GM19324 (cell line): ENCODE data around the gene SYNE3.

ENCODE experiments used
- ATAC-seq: cut with Tn5 transposase; IDR thresholded peaks from one replicate; pipeline ENCODE4 v1.9.1; 2021; ENCODE audit warnings: mild to moderate bottlenecking, moderate library complexity; ENCODE audit not compliant: unreplicated experiment, low FRiP score

SYNE3 gene

DNA sequence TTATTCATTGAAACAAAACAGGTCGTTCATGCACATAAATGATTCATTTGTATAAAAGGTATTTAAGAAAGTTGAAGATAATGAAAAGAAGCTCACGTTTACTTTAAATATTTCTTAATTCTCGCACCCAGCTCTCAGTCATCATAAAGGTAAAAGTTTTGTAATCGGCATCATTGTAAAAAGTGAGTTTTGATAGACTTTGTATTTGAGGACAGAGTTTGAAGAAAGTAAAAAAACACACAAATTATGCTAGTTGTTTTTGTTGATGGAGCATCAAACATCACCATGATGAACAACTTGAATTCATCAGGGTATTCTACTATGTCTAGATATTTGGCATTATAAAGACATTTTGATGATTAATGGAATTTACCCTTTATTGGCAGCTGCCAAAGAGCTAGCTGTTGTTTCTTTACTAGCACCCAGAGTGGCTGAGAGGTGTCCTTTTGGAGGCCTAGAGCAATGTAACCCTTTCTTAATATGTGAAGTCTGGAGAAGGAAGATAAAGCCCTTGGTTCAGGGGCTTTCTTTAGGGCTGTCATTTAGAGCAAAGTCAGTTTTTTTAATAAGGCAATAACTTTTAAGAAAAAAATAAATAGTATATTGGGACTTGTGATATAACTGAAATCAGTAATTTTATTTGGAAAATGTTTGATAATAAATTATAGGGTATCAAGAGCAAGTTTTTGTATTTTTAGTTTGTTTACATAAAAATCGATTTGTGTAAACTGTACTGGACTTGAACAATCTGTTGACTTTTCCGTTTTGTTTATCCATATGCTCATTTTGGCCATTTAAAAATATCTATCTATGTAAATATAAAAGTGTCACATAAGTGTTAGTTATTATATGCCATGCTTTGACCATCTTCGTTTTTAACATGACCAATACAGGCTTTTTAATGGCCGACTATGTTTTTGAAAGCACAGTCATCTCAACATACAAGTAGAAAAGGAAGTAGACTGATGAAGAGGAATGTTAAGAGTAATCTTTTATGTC, 25.8 kb upstream of the SYNE3 start:
- no peak for ATAC-seq

DNA sequence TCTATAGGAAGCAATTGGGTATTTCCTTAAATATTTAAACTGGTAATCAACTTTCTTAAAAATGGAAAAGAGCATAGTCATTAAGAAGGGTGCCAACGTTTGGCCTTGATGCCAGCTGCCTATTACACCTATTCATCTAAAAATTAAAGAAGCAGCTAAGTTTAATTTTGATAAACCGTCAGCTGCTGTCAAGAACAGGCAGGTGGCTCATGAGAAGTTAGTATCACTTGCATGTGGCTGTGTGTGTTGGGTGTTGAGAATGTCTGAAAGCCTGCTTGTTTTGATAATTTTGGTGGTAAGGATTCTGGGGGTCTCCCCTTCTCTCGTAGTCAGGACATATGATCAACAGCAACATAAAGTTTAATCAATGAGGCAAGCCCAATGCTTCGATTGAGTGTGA, 24.9 kb upstream of the SYNE3 start:
- no peak for ATAC-seq

DNA sequence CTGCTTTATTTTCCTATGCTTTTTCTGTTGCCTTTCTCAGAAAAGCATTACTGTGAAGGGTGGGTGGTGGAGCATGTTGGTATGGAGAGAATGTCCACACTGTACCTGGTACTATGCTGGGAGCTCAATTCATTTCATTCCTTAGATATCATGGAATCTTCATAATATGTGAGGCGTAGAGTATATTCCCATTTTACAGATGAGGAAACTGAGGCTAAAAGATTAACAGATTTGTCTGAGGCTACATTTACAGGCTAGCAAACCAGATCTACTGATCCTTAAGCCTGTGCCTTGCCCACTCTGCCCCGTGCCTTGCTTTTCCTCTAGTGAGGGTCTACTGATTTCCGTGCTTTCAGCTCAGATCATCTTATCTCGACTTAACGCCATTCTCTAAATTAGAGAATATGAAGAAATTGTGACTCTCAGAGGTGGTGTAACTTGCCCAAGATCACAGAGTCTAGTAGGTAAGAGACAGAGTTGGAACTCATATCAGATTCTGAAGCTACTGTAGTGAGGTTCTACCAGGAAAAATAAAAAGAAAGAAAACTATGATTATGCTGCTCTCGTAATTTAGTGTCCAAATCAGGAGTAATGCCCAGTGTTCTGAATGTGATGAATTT, 23.9 kb upstream of the SYNE3 start:
- ATAC-seq: no peak

DNA sequence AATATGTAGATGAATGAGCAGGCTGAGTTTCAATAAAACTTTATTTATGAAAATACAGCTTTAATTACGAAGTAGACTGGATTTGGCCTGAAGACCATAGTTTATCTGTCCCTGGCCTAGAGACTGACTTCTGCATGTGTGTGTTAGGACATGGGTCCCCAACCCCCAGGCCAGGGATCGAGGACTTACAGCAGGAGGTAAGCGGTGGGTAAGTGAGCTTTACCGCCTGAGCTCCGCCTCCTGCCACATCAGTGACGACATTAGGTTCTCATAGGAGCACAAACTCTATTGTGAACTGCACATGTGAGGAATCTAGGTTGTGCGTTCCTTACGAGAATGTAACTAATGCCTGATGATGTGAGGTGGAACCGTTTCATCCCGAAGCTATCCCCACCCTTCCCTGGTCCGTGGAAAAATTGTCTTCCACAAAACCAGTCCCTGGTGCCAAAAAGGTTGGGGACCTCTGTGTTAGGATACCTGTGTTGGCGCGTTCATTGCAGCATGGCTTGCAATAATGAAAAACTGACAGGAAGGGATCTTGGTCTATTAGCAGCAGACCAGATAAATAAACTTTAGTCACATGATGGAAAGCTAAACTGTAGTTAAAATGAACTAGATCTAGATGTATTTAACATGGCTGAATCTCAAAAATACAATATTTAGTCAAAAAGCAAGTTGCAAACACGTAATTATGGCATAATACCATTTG, 22.5 kb upstream of the SYNE3 start:
- no peak for ATAC-seq

DNA sequence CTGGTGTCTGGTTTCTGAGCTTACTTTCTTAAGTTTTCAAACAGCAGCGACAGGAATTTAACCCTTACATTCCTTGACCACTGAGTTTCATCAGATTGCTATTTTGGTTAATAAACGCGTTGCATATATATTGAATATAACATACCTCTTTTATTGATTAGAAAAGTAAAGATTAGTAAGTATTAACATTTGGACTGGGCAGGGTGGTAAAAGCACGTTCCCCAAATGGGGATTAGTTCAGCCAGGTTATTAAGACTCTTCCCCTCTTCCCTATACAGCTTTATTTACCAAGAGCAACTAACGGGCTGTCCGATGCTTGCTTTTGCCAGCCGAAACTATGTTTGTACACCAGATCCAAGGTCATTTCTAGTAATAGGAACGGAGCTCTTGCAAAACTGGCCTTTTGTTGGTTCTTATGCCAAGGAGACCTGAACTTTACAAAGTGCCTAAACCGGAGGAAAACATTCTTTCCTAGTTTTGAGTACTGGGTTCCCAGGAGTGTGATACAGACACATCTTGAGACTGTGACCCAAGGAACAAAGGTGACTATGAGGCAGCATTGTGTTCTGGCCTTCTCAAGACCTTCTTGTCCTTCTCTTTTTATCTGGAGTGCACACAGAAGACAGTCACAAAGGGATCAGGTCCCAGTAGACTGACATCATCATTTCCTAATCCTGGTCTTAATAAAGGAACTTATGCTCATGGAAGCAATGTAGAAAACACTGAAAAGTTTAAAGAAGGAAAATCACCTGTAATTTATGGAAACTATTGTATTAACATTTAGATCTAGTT, 21.0 kb upstream of the SYNE3 start:
- no peak for ATAC-seq

DNA sequence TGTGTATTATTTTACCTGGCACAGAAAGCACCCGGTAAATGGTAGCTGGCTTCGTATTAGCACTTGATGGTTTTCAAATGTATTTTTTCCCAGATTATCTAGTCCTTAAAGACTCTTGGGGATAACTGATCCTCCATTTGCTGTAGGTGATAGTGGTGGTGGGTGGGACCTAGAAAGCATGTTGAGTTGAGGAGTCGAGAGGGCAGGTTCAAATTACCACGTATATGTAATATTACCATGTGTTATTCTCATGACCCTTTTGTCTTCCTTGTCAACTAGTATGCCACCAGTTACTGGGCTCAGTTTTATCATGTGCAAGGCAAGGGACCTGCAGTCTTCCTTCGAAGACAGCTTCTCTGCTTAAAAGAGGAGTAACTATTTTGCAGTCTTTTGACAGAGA, 20.2 kb upstream of the SYNE3 start:
- no peak for ATAC-seq

DNA sequence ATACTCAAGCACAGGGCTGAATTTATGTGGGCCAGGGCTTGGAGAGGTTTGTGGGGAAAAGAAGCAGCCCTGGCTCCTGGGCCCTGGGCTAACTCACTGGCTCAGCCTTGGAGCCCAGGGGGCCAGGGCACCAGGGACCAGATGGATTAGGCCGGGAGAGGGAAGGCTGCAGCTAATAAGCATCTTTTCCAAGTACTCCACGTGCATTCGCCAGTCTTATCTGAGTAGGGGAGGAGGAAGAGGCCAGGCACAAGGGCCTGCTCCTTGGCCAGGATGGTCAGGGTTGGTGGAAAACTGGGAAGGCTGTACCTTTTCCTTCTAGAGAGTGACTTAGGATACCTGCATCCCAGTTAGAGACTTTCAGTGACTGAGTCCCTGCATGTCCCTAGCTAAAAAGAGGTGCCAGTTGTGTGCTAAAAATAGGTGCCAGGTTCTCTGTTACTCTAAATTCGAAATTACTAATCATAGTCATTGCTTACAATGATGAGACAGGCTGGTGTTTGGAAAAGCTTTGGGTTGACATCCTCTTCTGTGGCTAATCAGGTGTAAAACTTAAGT, 19.7 kb upstream of the SYNE3 start:
- ATAC-seq: no peak

DNA sequence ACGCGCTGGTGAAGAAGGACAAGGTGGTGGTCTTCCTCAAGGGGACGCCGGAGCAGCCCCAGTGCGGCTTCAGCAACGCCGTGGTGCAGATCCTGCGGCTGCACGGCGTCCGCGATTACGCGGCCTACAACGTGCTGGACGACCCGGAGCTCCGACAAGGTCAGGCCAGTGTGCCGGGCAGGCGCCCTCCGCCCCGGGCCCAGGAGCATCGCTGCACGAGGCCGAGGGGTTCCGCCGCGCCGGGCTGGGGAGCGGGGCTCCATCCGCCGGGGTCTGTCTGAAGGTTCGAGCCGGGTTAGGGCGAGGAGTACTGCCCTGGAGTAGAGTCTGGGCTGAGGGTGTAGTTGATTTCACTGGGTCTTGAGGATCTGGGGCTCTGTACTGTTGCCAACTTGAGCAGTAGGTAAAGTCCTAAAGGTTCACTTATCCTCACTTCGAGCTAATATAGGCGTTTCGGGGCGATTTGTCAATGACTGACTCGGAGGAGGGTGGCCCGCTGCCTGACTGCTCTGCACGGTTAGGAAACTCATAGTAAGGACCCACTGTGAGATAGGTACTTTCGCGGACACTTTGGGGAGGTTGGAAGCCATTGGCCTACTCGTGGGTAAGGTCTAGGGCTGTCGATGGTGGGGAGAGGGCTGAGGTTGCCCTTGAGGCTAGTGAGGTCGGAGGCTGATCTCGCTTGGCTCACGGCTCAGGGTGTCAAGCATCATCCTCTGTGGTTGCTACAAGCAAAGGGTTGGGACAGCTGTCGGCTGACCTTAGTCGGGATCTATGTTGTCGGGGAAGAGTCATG, 19.0 kb upstream of the SYNE3 start:
- peak; percentile 11 for ATAC-seq

DNA sequence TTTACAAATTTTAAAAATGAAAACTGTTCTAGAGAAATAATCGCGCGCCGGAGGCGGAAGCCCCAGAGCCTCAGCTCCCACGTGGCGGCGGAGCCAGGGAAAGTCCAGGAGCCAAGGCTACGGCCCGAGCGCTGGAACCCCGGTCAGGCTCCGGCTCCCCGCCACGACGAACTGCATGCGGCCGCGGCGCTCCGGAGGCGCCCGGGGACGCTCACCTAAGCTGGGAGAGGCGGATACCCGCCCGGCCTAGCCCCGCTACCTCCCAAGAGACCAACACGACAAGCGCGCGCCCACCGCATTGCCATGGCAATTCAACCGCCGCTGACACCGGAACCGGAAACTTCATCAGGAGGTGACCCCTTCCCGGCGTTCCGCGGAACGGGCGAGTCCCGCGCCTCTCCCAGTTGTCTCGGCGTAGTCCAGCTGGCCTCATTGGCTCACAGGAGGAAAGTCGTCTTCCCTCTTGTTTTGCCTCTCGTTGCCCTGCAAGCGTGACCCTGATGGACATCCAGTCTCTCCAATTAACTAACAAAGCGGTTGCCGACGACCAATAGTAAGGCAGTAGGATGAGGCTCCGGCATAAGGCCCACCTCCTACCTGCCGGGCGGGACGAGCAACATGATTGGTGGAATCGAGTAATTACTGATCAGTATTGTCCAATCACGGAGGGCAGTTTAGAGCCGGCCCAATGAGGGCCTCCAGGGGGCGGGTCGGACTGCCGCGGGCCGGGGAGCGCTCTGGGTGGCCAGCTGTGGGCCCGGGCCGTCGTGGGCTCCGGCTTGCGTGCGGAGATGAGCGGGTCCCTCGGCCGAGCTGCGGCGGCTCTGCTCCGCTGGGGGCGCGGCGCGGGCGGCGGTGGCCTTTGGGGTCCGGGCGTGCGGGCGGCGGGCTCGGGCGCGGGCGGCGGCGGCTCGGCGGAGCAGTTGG, 18.1 kb upstream of the SYNE3 start, which contains the start of gene GLRX5:
Gene GLRX5, plus strand, starts transcription at position 752 of the 927 bp plus-strand sequence. Its CDS starts 40 bp downstream, at position 792.
- peak; percentile 93 for ATAC-seq

DNA sequence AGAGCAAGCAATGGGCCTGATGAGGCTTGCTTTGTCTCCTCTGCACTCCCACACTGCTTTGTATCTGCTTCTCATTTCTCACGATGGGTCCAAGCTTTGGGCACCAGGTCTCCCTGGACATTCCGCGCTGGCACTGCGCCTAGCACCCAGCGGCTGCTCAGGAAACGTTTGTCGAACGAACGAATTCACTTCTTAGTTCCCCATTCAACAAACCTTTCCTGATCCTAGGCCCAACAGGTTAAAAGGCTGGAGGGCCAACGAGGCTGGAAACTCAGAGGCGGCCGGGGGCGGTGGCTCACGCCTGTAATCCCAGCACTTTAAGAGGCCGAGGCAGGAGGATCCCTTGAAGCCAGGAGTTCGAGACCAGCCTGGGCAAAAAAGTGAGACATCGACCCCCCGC, 17.4 kb upstream of the SYNE3 start:
- no peak for ATAC-seq

DNA sequence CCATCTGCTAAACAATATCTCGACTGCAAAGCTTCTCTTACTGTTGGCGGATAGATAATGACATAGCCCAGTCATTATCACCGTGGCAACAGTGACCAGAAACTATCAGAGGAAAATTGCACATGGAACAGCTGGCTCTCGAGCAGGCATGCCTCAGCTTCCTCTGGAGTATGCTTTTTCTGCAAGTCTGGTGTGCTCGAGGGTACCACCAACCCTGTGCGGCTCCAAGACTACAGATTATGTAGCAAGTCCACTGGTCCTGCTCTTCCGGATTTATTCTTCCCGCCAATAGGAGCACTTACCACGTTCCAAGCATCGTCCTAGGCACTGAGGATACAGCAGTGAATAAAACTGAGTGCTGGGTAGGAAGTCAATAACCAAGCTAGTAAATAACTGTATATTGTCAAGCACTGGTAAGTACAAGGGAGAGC, 17.0 kb upstream of the SYNE3 start:
- no peak for ATAC-seq

DNA sequence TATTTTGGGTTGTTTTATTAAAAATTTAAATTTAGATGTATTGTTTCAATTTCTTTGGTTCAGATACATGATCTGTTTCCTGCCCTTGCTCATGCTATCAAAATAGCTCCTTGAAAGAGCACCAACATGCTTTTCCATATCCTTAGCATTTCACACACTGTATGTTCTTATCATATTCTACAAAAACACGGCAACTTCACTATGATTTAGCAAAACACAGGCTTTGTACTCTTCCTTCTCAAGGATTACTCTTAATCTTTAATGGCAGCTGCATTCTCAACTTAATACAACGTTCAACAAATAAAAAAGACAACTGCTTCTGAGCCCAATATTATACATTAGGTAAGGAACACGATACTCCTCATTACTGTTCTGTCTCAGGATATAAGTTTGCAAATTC, 15.5 kb upstream of the SYNE3 start:
- no peak for ATAC-seq

DNA sequence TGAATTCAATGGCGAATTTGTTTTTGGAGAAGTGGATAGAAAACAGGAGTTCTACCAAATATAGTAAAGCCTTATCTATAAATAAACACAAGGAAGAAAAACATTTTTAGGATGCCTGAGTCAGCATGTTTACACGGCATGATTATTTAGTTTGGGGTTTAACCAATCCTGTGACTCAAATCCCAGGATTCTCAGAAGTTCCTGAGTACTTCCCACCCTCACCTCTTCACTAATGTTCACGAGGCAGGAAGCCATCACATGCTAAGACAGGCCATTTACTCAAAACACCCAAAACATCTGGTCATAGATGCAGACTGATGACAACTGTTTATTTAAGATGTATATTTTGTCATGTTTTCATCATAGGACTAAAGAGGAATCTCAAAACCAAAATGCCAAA, 15.0 kb upstream of the SYNE3 start:
- ATAC-seq: no peak

DNA sequence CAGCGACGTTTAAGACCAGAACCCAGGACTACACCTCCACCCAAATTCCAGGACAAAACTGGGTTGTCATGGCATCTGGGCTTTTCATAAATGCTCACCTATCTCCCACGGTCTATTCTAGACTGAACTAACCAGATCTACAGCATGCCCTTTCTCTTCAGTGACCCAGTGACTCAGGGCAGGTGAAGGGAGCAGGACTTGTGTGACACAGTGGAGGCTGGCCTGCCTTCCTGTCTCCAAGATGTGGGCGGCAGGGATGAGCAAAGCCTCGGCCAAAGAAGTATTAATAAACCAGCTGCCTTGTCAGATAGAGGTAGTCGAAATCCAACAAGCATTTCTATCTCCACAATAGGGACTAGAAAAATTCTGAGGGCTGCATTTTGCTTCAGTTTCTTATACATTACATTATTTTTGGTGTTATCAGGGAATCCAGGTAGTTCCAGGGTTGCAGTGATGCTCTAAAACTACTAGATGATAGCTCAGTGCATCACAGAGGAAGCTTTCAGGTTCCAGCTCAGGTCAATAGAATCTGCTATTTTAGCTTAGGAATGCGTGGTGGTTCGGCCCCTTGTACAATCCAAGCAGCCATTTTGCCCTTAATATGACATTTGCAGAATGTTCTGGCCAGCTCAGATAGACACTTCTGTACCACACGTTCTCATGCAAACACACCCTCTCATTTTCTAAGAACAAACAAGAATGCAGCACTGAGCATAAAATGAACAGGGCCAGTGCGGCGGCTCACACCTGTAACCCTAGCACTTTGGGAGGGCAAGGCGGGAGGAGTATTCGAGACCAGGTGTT, 14.2 kb upstream of the SYNE3 start:
- ATAC-seq: no peak

DNA sequence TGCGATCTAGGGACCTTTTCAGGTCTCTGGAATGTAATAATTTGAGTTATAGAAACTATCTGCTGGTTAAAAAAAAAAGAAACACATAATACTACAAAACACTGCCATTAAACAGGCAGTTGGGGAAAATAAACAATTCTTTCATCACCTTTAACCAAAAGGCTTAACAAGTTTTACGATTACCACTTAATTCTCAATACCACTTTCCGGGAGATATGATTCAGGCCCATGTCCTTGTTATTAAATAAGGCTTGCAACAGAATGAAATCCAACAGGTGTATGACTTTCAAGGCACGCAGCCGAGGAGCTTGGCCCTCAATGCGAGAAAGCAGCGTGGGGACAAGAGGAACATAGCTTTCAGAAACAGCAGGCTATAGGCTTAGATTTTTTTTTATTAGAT, 12.8 kb upstream of the SYNE3 start:
- ATAC-seq: no peak

DNA sequence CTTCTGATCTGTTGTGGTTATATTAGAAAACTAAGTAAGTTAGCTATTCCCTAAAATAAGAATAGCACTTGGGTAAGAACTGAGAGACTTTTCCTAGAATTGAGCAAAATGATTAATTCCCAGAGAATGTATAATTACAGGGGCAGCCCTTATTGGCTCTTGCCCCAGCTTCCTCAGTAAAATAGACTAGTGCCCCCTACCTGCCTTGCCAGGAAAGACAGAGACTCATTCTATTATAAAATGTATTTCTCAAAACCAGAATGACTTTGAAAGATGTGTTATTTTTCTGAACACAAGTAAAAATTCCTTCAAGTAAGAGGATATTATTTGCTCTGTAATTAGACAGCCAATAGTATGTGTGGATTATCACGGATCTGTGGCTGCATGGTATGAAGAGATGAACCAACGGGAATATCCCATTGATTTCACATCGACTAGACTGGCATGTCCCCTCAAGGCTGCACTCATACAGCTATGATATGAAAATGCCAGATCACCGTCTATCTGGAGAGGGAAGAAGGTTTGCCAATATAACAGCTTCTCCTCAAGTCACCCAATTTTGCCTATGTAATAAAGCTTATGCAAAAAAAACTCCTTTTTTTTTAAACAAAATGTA, 11.0 kb upstream of the SYNE3 start:
- no peak for ATAC-seq
